HG03280 (cell line): Measurements from ENCODE around the gene CIAO3.

Source experiments
- ATAC-seq: cut with Tn5 transposase; IDR thresholded peaks from one replicate; pipeline ENCODE4 v1.9.1; 2021; ENCODE audit warnings: mild to moderate bottlenecking, moderate library complexity; ENCODE audit not compliant: unreplicated experiment

Gene CIAO3

DNA sequence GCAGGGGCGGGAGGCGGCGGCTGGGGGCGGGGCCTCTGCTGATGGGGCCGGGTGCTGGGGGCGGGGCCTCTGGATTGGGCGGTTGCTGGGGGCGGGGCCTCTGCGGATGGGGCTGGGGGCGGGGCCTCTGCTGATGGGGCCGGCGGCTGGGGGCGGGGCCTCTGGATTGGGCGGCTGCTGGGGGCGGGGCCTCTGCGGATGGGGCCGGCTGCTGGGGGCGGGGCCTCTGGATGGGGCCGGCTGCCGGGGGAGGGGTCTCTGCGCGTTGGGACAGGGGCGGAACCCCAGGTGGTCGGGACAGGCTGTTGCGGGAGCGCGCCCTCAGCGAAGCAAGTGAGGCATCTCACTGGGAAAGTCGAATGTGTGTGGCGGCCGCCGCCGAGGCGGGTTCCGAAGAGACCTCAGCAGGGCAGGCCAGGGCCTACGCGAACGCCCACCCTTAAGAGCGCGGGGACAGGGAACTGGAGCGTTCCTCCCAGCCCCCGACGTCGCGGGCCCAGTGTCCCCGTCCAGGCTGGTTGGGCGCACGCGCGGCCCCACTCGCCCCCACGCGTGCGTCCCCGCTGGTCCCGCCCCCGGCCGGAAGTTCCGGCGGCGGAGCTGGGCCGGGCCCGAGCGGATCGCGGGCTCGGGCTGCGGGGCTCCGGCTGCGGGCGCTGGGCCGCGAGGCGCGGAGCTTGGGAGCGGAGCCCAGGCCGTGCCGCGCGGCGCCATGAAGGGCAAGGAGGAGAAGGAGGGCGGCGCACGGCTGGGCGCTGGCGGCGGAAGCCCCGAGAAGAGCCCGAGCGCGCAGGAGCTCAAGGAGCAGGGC lies 60.8 kb downstream of the CIAO3 start, which contains the start of gene STUB1:
STUB1 (plus strand) TSS at position 597 of the 811 bp plus-strand sequence; CDS start at position 713, 116 bp downstream.
- peak; percentile 35 for ATAC-seq
